ENCODE results near the gene TEDDM1.

DNA sequence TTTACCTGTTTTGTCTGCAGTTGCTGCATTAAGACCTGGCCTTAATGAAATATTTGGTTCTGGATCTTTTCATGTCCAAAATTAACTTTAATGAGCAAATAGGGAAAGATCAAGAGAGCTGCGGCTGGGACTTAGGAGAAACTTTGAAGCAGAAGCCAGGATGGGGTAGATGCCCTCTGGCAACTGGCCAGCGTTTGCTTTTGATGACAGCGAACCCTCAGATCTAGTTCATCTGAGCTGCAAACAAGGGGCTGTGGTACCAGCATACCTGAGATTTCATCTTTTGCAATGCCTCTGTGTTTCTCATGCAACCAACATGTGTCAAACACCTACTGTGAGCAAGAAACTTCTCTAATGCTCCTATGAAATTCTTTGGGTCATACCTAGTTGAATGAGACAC lies 13.0 kb upstream of the TEDDM1 start:
- TF ChIP-seq, protein P1, sequence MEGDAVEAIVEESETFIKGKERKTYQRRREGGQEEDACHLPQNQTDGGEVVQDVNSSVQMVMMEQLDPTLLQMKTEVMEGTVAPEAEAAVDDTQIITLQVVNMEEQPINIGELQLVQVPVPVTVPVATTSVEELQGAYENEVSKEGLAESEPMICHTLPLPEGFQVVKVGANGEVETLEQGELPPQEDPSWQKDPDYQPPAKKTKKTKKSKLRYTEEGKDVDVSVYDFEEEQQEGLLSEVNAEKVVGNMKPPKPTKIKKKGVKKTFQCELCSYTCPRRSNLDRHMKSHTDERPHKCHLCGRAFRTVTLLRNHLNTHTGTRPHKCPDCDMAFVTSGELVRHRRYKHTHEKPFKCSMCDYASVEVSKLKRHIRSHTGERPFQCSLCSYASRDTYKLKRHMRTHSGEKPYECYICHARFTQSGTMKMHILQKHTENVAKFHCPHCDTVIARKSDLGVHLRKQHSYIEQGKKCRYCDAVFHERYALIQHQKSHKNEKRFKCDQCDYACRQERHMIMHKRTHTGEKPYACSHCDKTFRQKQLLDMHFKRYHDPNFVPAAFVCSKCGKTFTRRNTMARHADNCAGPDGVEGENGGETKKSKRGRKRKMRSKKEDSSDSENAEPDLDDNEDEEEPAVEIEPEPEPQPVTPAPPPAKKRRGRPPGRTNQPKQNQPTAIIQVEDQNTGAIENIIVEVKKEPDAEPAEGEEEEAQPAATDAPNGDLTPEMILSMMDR (IDR thresholded peaks at IDR 0.05) = no peak
- TF ChIP-seq ZFX (IDR thresholded peaks at IDR 0.05; ENCODE audit: borderline replicate concordance) = no peak

All from 22Rv1 (cell line).